HepG2 (cell line): Measurements from ENCODE around the gene SLC13A3. TPM values are rescaled to one million over a fixed set of nuclear protein-coding genes. Genes with fewer than 3 reads are reported as not detected.

ENCODE experiments used
- ARNTL ChIP-seq: sonication (generic); formaldehyde crosslinking; IDR thresholded peaks from 2 replicates; pipeline ENCODE4 v1.4.0; 2020; ENCODE audit warnings: mild to moderate bottlenecking, missing genetic modification reagents
- DBP ChIP-seq: sonication (generic); formaldehyde crosslinking; IDR thresholded peaks from 2 replicates; pipeline ENCODE4 v1.4.0; 2020; ENCODE audit warnings: missing genetic modification reagents; ENCODE audit errors: not compliant biosample characterization
- EEA1 ChIP-seq: sonication (generic); formaldehyde crosslinking; IDR thresholded peaks from 2 replicates; pipeline ENCODE4 v1.5.1; 2020; ENCODE audit warnings: mild to moderate bottlenecking, missing genetic modification reagents, borderline replicate concordance
- EP300 ChIP-seq, 3 experiments: sonication (generic) in 1 of 3; formaldehyde crosslinking in 1 of 3; IDR thresholded peaks; 2 replicates each; pipeline versions ENCODE4 v1.5.1 to v1.6.1; 2011 to 2020; ENCODE audit warnings: low read depth in 2 of 3, low read length in 2 of 3, borderline replicate concordance in 1 of 3, improper control_type of control experiment in 1 of 3, mild to moderate bottlenecking in 1 of 3, missing genetic modification reagents in 1 of 3, moderate library complexity in 1 of 3
- ERF ChIP-seq: IDR thresholded peaks from 2 replicates; pipeline ENCODE4 v1.6.1; 2018; ENCODE audit warnings: missing biosample characterization, missing genetic modification reagents
- ESRRA ChIP-seq: sonication (generic); formaldehyde crosslinking; IDR thresholded peaks from 2 replicates; pipeline ENCODE4 v1.5.1; 2020; ENCODE audit warnings: mild to moderate bottlenecking, low read depth, missing genetic modification reagents
- KMT2A ChIP-seq: sonication (generic); formaldehyde crosslinking; IDR thresholded peaks from 2 replicates; pipeline ENCODE4 v1.4.0; 2020; ENCODE audit warnings: missing genetic modification reagents
- MED1 ChIP-seq: sonication (generic); formaldehyde crosslinking; IDR thresholded peaks from 2 replicates; pipeline ENCODE4 v1.4.0; 2020; ENCODE audit warnings: missing genetic modification reagents
- MTA1 ChIP-seq: sonication (generic); formaldehyde crosslinking; IDR thresholded peaks from 2 replicates; pipeline ENCODE4 v1.4.0; 2020; ENCODE audit warnings: missing genetic modification reagents, mild to moderate bottlenecking, borderline replicate concordance
- PBX2 ChIP-seq: IDR thresholded peaks from 2 replicates; pipeline ENCODE4 v1.6.1; 2016; ENCODE audit warnings: control low read depth
- TFAP4 ChIP-seq: sonication (generic); IDR thresholded peaks from 2 replicates; pipeline ENCODE4 v1.6.1; 2016; ENCODE audit warnings: low read depth, borderline replicate concordance
- THAP7 ChIP-seq: sonication (generic); formaldehyde crosslinking; IDR thresholded peaks from 2 replicates; pipeline ENCODE4 v1.8.1; 2023; ENCODE audit warnings: mild to moderate bottlenecking, missing genetic modification reagents
- ZBTB43 ChIP-seq: sonication (generic); formaldehyde crosslinking; conservative IDR thresholded peaks from 2 replicates; pipeline ENCODE4 v1.4.0; 2020; ENCODE audit warnings: missing genetic modification reagents
- ZMYM2 ChIP-seq: sonication (generic); formaldehyde crosslinking; IDR thresholded peaks from 2 replicates; pipeline ENCODE4 v1.8.0; 2022; ENCODE audit warnings: mild to moderate bottlenecking, missing genetic modification reagents
- ZNF296 ChIP-seq: sonication (generic); formaldehyde crosslinking; conservative IDR thresholded peaks from 2 replicates; pipeline ENCODE4 v1.5.0; 2020; ENCODE audit warnings: mild to moderate bottlenecking, missing genetic modification reagents
- ZNF333 ChIP-seq: sonication (generic); formaldehyde crosslinking; IDR thresholded peaks from 2 replicates; pipeline ENCODE4 v1.4.0; 2020; ENCODE audit warnings: mild to moderate bottlenecking, missing genetic modification reagents, borderline replicate concordance
- ZNF629 ChIP-seq: sonication (generic); formaldehyde crosslinking; conservative IDR thresholded peaks from 2 replicates; pipeline ENCODE4 v1.5.0; 2020; ENCODE audit warnings: missing genetic modification reagents
- ZNF724P ChIP-seq: sonication (generic); formaldehyde crosslinking; IDR thresholded peaks from 2 replicates; pipeline ENCODE4 v1.8.0; 2022; ENCODE audit warnings: missing genetic modification reagents, borderline replicate concordance
- ZNF746 ChIP-seq: sonication (generic); formaldehyde crosslinking; IDR thresholded peaks from 2 replicates; pipeline ENCODE4 v1.8.0; 2022; ENCODE audit warnings: mild to moderate bottlenecking, missing genetic modification reagents
- ZNF766 ChIP-seq: sonication (generic); formaldehyde crosslinking; IDR thresholded peaks from 2 replicates; pipeline ENCODE4 v1.5.0; 2020; ENCODE audit warnings: missing genetic modification reagents, borderline replicate concordance
- ZNF891 ChIP-seq: sonication (generic); formaldehyde crosslinking; IDR thresholded peaks from 2 replicates; pipeline ENCODE4 v1.5.0; 2020; ENCODE audit warnings: mild to moderate bottlenecking, missing genetic modification reagents
- ZSCAN31 ChIP-seq: sonication (generic); formaldehyde crosslinking; IDR thresholded peaks from 2 replicates; pipeline ENCODE4 v1.5.0; 2020; ENCODE audit warnings: low read depth, mild to moderate bottlenecking, missing genetic modification reagents
- ZUFSP ChIP-seq: sonication (generic); formaldehyde crosslinking; IDR thresholded peaks from 2 replicates; pipeline ENCODE4 v1.9.0; 2021; ENCODE audit warnings: missing genetic modification reagents, mild to moderate bottlenecking, borderline replicate concordance
- polyA plus RNA-seq, 8 experiments: library from polyadenylated mRNA; depleted of rRNA in 3 of 8; stranded (reverse) in 7 of 8; unstranded in 1 of 8; fragments of >200 nt; fragmentation: Illumina TruSeq in 4 of 8; extraction: Trizol in 4 of 8; gene quantifications; 2 replicates each; pipeline versions ENCODE4 v1.2.1 to v1.2.3, GENCODE V29; 2011 to 2016; ENCODE audit warnings: low read depth in 4 of 8, missing spikeins in 1 of 8, mixed read lengths in 1 of 8; ENCODE audit not compliant: insufficient read depth in 1 of 8
- total RNA-seq, 5 experiments: library from RNA; depleted of rRNA; stranded (reverse); fragments of >200 nt; fragmentation: Illumina TruSeq; extraction: Trizol; gene quantifications; 2 replicates each; pipeline ENCODE4 v1.2.3, GENCODE V29; 2016; ENCODE audit warnings: low read depth in 1 of 5

Gene SLC13A3
- total and polyA plus RNA-seq, 2 of the 13 experiments (the other 11 are each of a cell fraction or from before 2014, with no cell fraction given), result 66.5 to 76.0 TPM

GRCh38 chr20:46680684-46681031, 29.4 kb upstream of the SLC13A3 start (continued):
- no peak for TF ChIP-seq EP300 (IDR thresholded peaks at IDR 0.05; ENCODE audit: low read depth in 2 of 2, low read length in 2 of 2)
- TF ChIP-seq EP300 (CRISPR knock-in tag; IDR thresholded peaks at IDR 0.05; ENCODE audit: borderline replicate concordance), result peak; percentile 29; the same call in 1 of the 2 replicates
- peak; percentile 78; the same call in 1 of the 2 replicates for TF ChIP-seq ZMYM2
- no peak for TF ChIP-seq ZNF333 (CRISPR knock-in tag)
- TF ChIP-seq ZBTB43, result no peak
- TF ChIP-seq PBX2 (CRISPR knock-in tag), result no peak
- TF ChIP-seq EEA1 (CRISPR knock-in tag), result no peak
- no peak for TF ChIP-seq DBP (CRISPR knock-in tag)
- peak; percentile 68; the same call in 1 of the 2 replicates for TF ChIP-seq ZNF724P (CRISPR knock-in tag)
- TF ChIP-seq ARNTL (CRISPR knock-in tag), result peak; percentile 8; the same call in 1 of the 2 replicates
- 0 out of 2 replicates have a peak, but pooled peaks have one; percentile 5 for TF ChIP-seq ERF
- TF ChIP-seq ZNF746 (CRISPR knock-in tag), result no peak
- TF ChIP-seq ZNF296 (CRISPR knock-in tag), result no peak
- no peak for TF ChIP-seq ZUFSP (CRISPR knock-in tag)
- peak; percentile 58 for TF ChIP-seq MTA1 (CRISPR knock-in tag)
- TF ChIP-seq ZSCAN31 (CRISPR knock-in tag), result no peak
- no peak for TF ChIP-seq KMT2A (CRISPR knock-in tag)
- TF ChIP-seq THAP7 (CRISPR knock-in tag), result 0 out of 2 replicates have a peak, but pooled peaks have one; percentile 8
- TF ChIP-seq ZNF891, result peak; percentile 52; the same call in 1 of the 2 replicates
- TF ChIP-seq ESRRA (CRISPR knock-in tag), result 0 out of 2 replicates have a peak, but pooled peaks have one; percentile 45
- no peak for TF ChIP-seq ZNF766 (CRISPR knock-in tag)
- TF ChIP-seq TFAP4, result no peak
- TF ChIP-seq MED1 (CRISPR knock-in tag), result no peak
- TF ChIP-seq ZNF629 (CRISPR knock-in tag), result peak; percentile 99
